GM12891 (cell line): ENCODE data around the gene CBX6. TPM values are rescaled to one million over a fixed set of nuclear protein-coding genes. Genes with fewer than 3 reads are reported as not detected.
"Not testable (repeated sequence)": the region's sequence is repeated elsewhere in the genome, so short reads cannot be mapped to it uniquely, and the experiment has no call there.

Experiments used
- DNase-seq: peaks from one replicate; pipeline ENCODE4 v3.0.0; 2011; ENCODE audit warnings: low spot score; ENCODE audit not compliant: insufficient read length
- FAIRE-seq: peaks from 2 replicates; lab custom pipeline; 2011; peaks lifted over from hg19 to GRCh38; lab: Jason Lieb, UNC
- PAX5 ChIP-seq: IDR thresholded peaks from 2 replicates; pipeline ENCODE4 v1.6.1; 2011; ENCODE audit warnings: low read length, moderate library complexity, mild to moderate bottlenecking; ENCODE audit not compliant: insufficient read depth, severe bottlenecking
- POLR2A ChIP-seq: IDR thresholded peaks from 2 replicates; pipeline ENCODE4 v1.6.1; 2011; ENCODE audit warnings: low read depth, low read length, control low read depth
- POLR2AphosphoS5 ChIP-seq: IDR thresholded peaks from 2 replicates; pipeline ENCODE4 v1.6.1; 2011; ENCODE audit warnings: low read depth, low read length, control low read depth
- POU2F2 ChIP-seq: IDR thresholded peaks from 2 replicates; pipeline ENCODE4 v1.6.1; 2011; ENCODE audit warnings: low read depth, mild to moderate bottlenecking, control low read depth, low read length, moderate library complexity
- SPI1 ChIP-seq: IDR thresholded peaks from 2 replicates; pipeline ENCODE4 v1.6.1; 2011; ENCODE audit warnings: low read depth, low read length, control low read depth
- TAF1 ChIP-seq: IDR thresholded peaks from 2 replicates; pipeline ENCODE4 v1.6.1; 2011; ENCODE audit warnings: low read depth, low read length, control low read depth
- polyA plus RNA-seq: library from polyadenylated mRNA; unstranded; fragments of >200 nt; gene quantifications from one replicate; pipeline ENCODE4 v1.2.1, GENCODE V29; 2012; ENCODE audit warnings: low read depth, missing spikeins, inconsistent platforms; ENCODE audit not compliant: missing spikeins

The CBX6 gene
- 39.0 TPM for polyA plus RNA-seq

- FAIRE-seq (peak; percentile 99), DNase-seq (peak; percentile 94)
- TF ChIP-seq TAF1 = no peak; the same call in 1 of the 2 replicates
- peak; percentile 73; the same call in 1 of the 2 replicates for TF ChIP-seq POLR2A
- no peak for TF ChIP-seq SPI1
- no peak for TF ChIP-seq PAX5
- TF ChIP-seq POU2F2 = 0 out of 2 replicates have a peak, but pooled peaks have one; percentile 6
- no peak for TF ChIP-seq POLR2AphosphoS5
Observed at GRCh38 chr22:38872172-38872830, at the start of gene CBX6. CBX6 (minus strand) TSS chr22:38872216; CDS start chr22:38872190, 26 bp downstream.

DNA sequence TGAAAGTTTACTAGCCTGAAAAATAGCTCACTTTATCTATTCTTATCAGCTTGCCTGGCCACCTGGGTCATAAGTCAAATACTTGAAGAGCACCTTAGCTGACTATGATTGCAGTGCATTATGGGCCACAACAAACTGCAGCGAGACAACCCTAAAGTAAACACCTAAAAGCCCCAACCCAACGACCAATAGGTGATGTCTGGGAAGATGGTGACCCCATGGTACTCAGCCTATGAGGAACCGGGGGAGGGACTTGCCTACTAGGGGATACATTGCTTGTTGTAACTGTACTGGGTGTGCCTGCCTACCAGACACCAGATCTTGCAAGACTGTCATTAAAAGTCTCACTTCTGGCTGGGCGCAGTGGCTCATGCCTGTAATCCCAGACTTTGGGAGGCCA is 49.8 kb upstream of the CBX6 start:
- DNase-seq = no peak
- no peak for FAIRE-seq
- TF ChIP-seq POLR2A = no peak
- no peak for TF ChIP-seq SPI1

- TF ChIP-seq SPI1 (no peak), PAX5 (no peak), POU2F2 (no peak), TAF1 (no peak), POLR2AphosphoS5 (no peak), POLR2A (no peak)
- FAIRE-seq = no peak
- DNase-seq = no peak
Observed at GRCh38 chr22:38921120-38921519, 49.1 kb upstream of the CBX6 start.

DNA sequence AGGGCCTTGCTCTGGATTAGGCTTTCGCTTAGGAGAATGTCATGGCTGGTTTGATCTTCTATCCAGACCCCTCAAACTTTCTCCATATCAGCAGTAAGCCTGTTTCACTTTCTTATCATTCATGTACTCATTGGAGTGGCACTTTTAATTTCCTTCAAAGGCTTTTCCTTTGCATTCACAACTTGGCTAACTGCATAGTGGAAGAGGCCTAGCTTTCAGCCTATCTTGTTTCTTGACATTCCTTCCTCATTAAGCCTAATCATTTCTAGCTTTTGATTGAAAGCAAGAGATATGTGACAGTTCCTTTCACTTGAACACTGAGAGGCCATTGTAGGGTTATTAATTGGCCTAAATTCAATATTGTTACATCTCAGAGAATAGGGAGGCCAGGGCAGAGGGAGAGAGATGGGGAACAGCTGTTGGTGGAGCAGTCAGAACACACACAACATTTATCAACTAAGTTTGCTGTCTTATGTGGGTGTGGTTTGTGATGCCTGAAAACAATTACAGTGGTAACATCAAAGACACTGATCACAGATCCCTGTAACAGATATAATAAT is 47.7 kb upstream of the CBX6 start:
- no peak for FAIRE-seq
- TF ChIP-seq POLR2A (no peak), POLR2AphosphoS5 (no peak), PAX5 (no peak), TAF1 (no peak), SPI1 (no peak), POU2F2 (no peak)
- no peak for DNase-seq

GRCh38 chr22:38911434-38911833 is 39.4 kb upstream of the CBX6 start:
- DNase-seq (no peak), FAIRE-seq (no peak)
- no peak for TF ChIP-seq SPI1
- TF ChIP-seq TAF1 = no peak
- no peak for TF ChIP-seq POU2F2
- no peak for TF ChIP-seq POLR2A
- TF ChIP-seq PAX5 = no peak

GRCh38 chr22:38907767-38908166 is 35.8 kb upstream of the CBX6 start:
- TF ChIP-seq TAF1 (no peak), PAX5 (no peak), POLR2A (no peak)
- DNase-seq (no peak), FAIRE-seq (no peak)

DNA sequence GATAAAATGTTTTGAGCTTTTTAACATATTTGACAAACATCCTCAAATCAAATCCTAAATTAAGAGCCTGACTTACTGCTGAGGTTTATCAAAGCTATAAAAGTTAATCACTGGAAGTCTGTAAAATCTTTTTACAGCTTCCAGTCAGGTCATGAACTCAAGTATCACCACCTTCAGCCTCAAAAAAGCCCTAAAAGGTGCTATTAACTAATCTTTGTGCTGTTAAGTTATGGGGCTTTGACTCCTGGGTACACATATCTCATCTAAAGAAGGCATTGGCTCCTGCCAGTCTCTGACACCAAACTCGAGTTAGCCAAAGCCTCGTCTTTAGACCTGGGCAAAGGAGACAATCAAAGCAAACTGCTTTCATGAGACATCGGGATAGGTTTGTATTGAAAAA is 34.0 kb upstream of the CBX6 start:
- TF ChIP-seq POLR2A = no peak
- TF ChIP-seq POLR2AphosphoS5 = no peak
- TF ChIP-seq TAF1 = no peak
- no peak for TF ChIP-seq POU2F2
- no peak for TF ChIP-seq SPI1
- TF ChIP-seq PAX5 = no peak
- DNase-seq (no peak), FAIRE-seq (no peak)

- FAIRE-seq = not testable (repeated sequence)
Observed at GRCh38 chr22:38904052-38904617, 32.1 kb upstream of the CBX6 start.

GRCh38 chr22:38901111-38901641 is 29.2 kb upstream of the CBX6 start:
- TF ChIP-seq TAF1 (no peak), POLR2AphosphoS5 (no peak), POLR2A (no peak), SPI1 (no peak), POU2F2 (no peak), PAX5 (no peak)
- FAIRE-seq = peak; percentile 9
- no peak for DNase-seq

More at GRCh38 chr22:38904052-38904617, 32.1 kb upstream of the CBX6 start:
- DNase-seq = not testable (repeated sequence)

DNA sequence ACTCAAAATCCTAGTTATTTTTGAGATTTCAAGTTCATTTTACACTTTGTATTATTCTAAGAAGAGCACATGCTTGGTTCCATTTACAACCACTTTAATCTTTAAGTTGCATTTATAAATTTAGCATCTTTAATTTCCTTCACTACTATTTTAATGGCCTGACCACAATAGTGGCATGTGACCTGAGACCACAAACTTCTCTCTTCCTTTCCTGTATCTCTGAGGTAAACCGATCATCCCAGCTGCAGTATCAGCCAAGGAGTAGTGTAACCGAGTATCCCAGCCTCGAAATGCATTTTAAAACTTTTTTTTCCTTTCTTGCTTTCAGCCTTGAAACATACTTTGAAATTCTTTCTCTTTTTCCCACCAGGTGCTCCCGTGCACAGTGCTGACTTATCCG is 28.7 kb upstream of the CBX6 start:
- FAIRE-seq (no peak), DNase-seq (no peak)
- TF ChIP-seq POLR2AphosphoS5 = no peak
- TF ChIP-seq TAF1 = no peak
- no peak for TF ChIP-seq POU2F2
- TF ChIP-seq PAX5 = no peak
- TF ChIP-seq SPI1 = peak; percentile 32; the same call in 1 of the 2 replicates
- TF ChIP-seq POLR2A = no peak
